Spleen (tissue), 11 donors: Measurements from ENCODE around the gene TTLL3. TPM values are rescaled to one million over a fixed set of nuclear protein-coding genes. Genes with fewer than 3 reads are reported as not detected.
A peak's percentile ranks its signal among the peaks of the same experiment; 100 is the strongest.

Experiments used
- DNase-seq: peaks from one replicate; pipeline ENCODE4 v3.0.0-alpha.2; 2020
- H3K27ac ChIP-seq, 8 donors: fragments of 200-600 bp; sonication (generic) in 7 of 8; 1 replicate in 4 of 8; 2 replicates in 4 of 8; pipeline versions ENCODE4 v1.5.0 to v1.8.0; 2016 to 2021; ENCODE audit warnings: inconsistent platforms in 4 of 8, mild to moderate bottlenecking in 4 of 8, moderate library complexity in 1 of 8
- H3K27me3 ChIP-seq, 7 donors: fragments of 200-600 bp; sonication (generic) in 6 of 7; replicated peaks in 1 of 7; 1 replicate in 4 of 7; 2 replicates in 3 of 7; pipeline versions ENCODE4 v1.5.0 to v1.8.0; 2016 to 2021; ENCODE audit warnings: inconsistent platforms in 3 of 7, mild to moderate bottlenecking in 1 of 7
- H3K36me3 ChIP-seq, 6 donors: fragments of 200-600 bp; sonication (generic) in 5 of 6; 1 replicate in 4 of 6; 2 replicates in 2 of 6; pipeline versions ENCODE4 v1.5.0 to v1.8.0; 2016 to 2021; ENCODE audit warnings: inconsistent platforms in 2 of 6
- H3K4me1 ChIP-seq, 6 donors: fragments of 200-600 bp; sonication (generic) in 5 of 6; 1 replicate in 3 of 6; 2 replicates in 3 of 6; pipeline versions ENCODE4 v1.5.0 to v1.8.0; 2016 to 2021; ENCODE audit warnings: inconsistent platforms in 3 of 6
- H3K4me3 ChIP-seq, 8 donors: fragments of 200-600 bp; sonication (generic) in 7 of 8; 1 replicate in 4 of 8; 2 replicates in 4 of 8; pipeline versions ENCODE4 v1.5.0 to v1.8.0; 2016 to 2021; ENCODE audit warnings: inconsistent platforms in 4 of 8, mild to moderate bottlenecking in 4 of 8, moderate library complexity in 2 of 8
- H3K9me3 ChIP-seq, 8 donors: fragments of 200-600 bp; sonication (generic) in 7 of 8; 1 replicate in 4 of 8; 2 replicates in 4 of 8; pipeline versions ENCODE4 v1.5.0 to v1.8.0; 2016 to 2021; ENCODE audit warnings: inconsistent platforms in 4 of 8
- CTCF ChIP-seq, 11 experiments: fragments of 200-600 bp in 7 of 11; fragments of 450-650 bp in 4 of 11; sonication (generic) in 4 of 11; IDR thresholded peaks in 8 of 11; conservative IDR thresholded peaks in 3 of 11; 1 replicate in 7 of 11; 2 replicates in 4 of 11; pipeline versions ENCODE4 v1.4.0 to v1.8.0; 2016 to 2021; ENCODE audit warnings: antibody characterized with exemption in 11 of 11, inconsistent platforms in 4 of 11, mild to moderate bottlenecking in 1 of 11
- POLR2A ChIP-seq, 3 donors: fragments of 450-650 bp; IDR thresholded peaks; one replicate each; pipeline ENCODE4 v1.5.1; 2017; ENCODE audit warnings: antibody characterized with exemption in 3 of 3, mild to moderate bottlenecking in 1 of 3
- POLR2AphosphoS5 ChIP-seq, 3 donors: sonication (generic); formaldehyde crosslinking; IDR thresholded peaks; one replicate each; pipeline ENCODE4 v1.5.1; 2017; ENCODE audit warnings: antibody characterized with exemption in 3 of 3
- WGBS, 5 donors: extraction: QIAGEN DNeasy Blood & Tissue Kit in 3 of 5; methylation state at CpG; one replicate each; pipeline versions ENCODE4 v1.1.5 to v1.1.7; 2013 to 2018; 5-methylcytosine and 5-hydroxymethylcytosine counted together
- intact Hi-C: fragments of 100-400 bp; cut with DNase I; formaldehyde crosslinking; loops from one replicate; pipeline ENCODE4 v1.15.0; 2023; ENCODE audit warnings: low total_unique reads
- polyA plus RNA-seq, 3 donors: library from polyadenylated mRNA; stranded (reverse); fragments of 200-250 nt; gene quantifications; one replicate each; pipeline ENCODE4 v1.2.1, GENCODE V29; 2013
- total RNA-seq, 7 donors: library from RNA; depleted of rRNA in 3 of 7; stranded (reverse); fragments of >200 nt in 3 of 7; fragmentation: NEBNext Ultra II Directional in 4 of 7; extraction: Animal tissue kit (Norgen Biotek cat#: 25700) in 4 of 7; gene quantifications; one replicate each; pipeline versions ENCODE4 v1.1.0 to v1.2.1, GENCODE V29; 2016 to 2021
- donor health status: healthy with polysubstance abuse.
- donor health status: DM: no; HTN: no; CAD: no; lungs with moderate emphysema.
- donor health status: DM: no; HTN: no; CAD: no.
- donor health status: Bipolar disorder and iron deficiency.
- donor health status: healthy.
- donor health status: DM: no; HTN: no; CAD: no.
- donor health status: DM: yes; HTN: yes; CAD: no.

The TTLL3 gene
- total and polyA plus RNA-seq, 10 donors: 24.8 to 143 (median 74.0) TPM

DNA sequence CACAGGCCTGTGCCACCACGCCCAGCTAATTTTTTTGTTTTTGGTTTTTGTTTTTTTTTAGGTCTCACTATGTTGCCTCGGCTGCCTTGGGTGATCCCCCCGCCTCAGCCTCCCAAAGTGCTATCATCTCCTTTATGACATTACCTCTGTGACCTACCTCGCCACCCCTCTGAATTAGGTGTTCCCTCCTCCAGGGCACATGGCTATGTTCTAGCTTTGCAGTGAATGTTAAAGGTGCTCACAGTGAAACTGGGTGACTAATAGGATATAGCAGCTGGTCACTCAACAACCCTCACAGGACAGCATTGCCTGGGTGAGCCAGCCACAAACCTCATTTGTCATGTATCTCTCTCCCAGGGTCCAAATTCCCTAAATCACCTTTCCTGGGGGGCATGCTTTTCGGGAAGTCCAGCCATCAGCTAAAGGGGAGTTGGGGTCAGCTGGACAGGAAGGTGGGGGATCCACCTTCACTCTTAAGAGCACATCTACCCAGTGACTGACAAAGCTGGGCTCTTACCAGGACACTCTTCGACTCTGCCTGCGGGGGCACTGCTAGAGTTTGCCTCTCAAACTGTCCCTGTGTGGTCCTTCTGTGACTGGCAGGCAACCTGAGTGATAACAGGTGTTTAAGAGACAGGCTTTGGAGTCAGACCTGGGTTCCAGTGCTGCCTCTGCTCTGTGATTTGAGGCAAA, 1.6 kb upstream of the TTLL3 start:
- intact Hi-C loops: no loop called here
- DNase-seq: peak; percentile 24

GRCh38 chr3:9809239-9809614, 835 bp upstream of the TTLL3 start:
- H3K27ac ChIP-seq: peak overlapping the region; percentile 91 to 97 (median 94)
- WGBS, 5 donors: 72 to 78% (median 76%) methylated on average over 4 of the region's 4 CpGs
- no peak for DNase-seq
- peaks cover 4 to 58% (median 31%) of the 10 kb centered on the region in 6 donors for H3K4me1 ChIP-seq
- H3K4me3 ChIP-seq: peak overlapping the region in 7 of 8 donors; percentile 54 to 86 (median 71)
- no peak for TF ChIP-seq POLR2AphosphoS5 (IDR thresholded peaks at IDR 0.05)
- no peak for TF ChIP-seq CTCF (IDR thresholded peaks at IDR 0.05 in 8 of 11, conservative IDR thresholded peaks at IDR 0.05 in 3 of 11)
- no peak for TF ChIP-seq POLR2A (IDR thresholded peaks at IDR 0.05)
- no peaks in the 10 kb centered on the region for H3K9me3 ChIP-seq
- no peaks in the 10 kb centered on the region for H3K27me3 ChIP-seq
- intact Hi-C loops: no loop called here
- peaks cover 0 to 76% (median 33%) of the 10 kb centered on the region in 6 donors for H3K36me3 ChIP-seq

More for the DNA sequence above, 1.6 kb upstream of the TTLL3 start:
- Histone ChIP-seq H3K4me1 (peaks cover 4 to 58% (median 31%) of the 10 kb centered on the region in 6 donors), H3K27me3 (no peaks in the 10 kb centered on the region), H3K9me3 (no peaks in the 10 kb centered on the region), H3K36me3 (peaks cover 0 to 76% (median 40%) of the 10 kb centered on the region in 6 donors), H3K27ac (peak overlapping the region; percentile 91 to 97 (median 94)), H3K4me3 (peak overlapping the region in 1 of 8 donors; percentile 86)
- TF ChIP-seq POLR2A (IDR thresholded peaks at IDR 0.05) (no peak), CTCF (IDR thresholded peaks at IDR 0.05 in 8 of 11, conservative IDR thresholded peaks at IDR 0.05 in 3 of 11) (peak in 5 of 11 experiments; percentile 7 to 31 (median 17))
- whole genome bisulfite sequencing, 5 donors: 52 to 66% (median 61%) methylated on average over 7 of the region's 7 CpGs

GRCh38 chr3:9810433-9810770, 340 bp downstream of the TTLL3 start:
- Histone ChIP-seq H3K36me3 (peaks cover 0 to 76% (median 21%) of the 10 kb centered on the region in 6 donors), H3K27me3 (no peaks in the 10 kb centered on the region), H3K4me1 (peaks cover 4 to 58% (median 31%) of the 10 kb centered on the region in 6 donors), H3K27ac (peak overlapping the region; percentile 91 to 97 (median 94)), H3K9me3 (no peaks in the 10 kb centered on the region), H3K4me3 (peak overlapping the region; percentile 53 to 86 (median 70))
- TF ChIP-seq CTCF (IDR thresholded peaks at IDR 0.05 in 8 of 11, conservative IDR thresholded peaks at IDR 0.05 in 3 of 11) (no peak), POLR2A (IDR thresholded peaks at IDR 0.05) (no peak), POLR2AphosphoS5 (IDR thresholded peaks at IDR 0.05) (no peak)
- WGBS, 5 donors: 12 to 26% (median 16%) methylated on average over 14 to 18 of the region's 18 CpGs
- intact Hi-C loops: no loop called here
- DNase-seq: no peak

GRCh38 chr3:9810846-9811245, 784 bp downstream of the TTLL3 start:
- intact Hi-C loops: no loop called here
- H3K4me3 ChIP-seq: peak overlapping the region; percentile 53 to 86 (median 70)
- TF ChIP-seq POLR2A (IDR thresholded peaks at IDR 0.05) (no peak), POLR2AphosphoS5 (IDR thresholded peaks at IDR 0.05) (no peak), CTCF (IDR thresholded peaks at IDR 0.05 in 8 of 11, conservative IDR thresholded peaks at IDR 0.05 in 3 of 11) (no peak)
- H3K9me3 ChIP-seq: no peaks in the 10 kb centered on the region
- WGBS, 5 donors: 61 to 80% (median 67%) methylated on average over 10 of the region's 10 CpGs
- peaks cover 4 to 55% (median 31%) of the 10 kb centered on the region in 6 donors for H3K4me1 ChIP-seq
- no peaks in the 10 kb centered on the region for H3K27me3 ChIP-seq
- H3K27ac ChIP-seq: peak overlapping the region; percentile 91 to 97 (median 94)
- peak; percentile 67 for DNase-seq
- peaks cover 0 to 76% (median 16%) of the 10 kb centered on the region in 6 donors for H3K36me3 ChIP-seq
